ENCODE data around the gene MBP. TPM values are rescaled to one million over a fixed set of nuclear protein-coding genes. Genes with fewer than 3 reads are reported as not detected.

MBP gene
- total and polyA plus RNA-seq, 2 of the 4 experiments (the other 2 are of a cell fraction): 0.72 to 0.90 TPM

DNA sequence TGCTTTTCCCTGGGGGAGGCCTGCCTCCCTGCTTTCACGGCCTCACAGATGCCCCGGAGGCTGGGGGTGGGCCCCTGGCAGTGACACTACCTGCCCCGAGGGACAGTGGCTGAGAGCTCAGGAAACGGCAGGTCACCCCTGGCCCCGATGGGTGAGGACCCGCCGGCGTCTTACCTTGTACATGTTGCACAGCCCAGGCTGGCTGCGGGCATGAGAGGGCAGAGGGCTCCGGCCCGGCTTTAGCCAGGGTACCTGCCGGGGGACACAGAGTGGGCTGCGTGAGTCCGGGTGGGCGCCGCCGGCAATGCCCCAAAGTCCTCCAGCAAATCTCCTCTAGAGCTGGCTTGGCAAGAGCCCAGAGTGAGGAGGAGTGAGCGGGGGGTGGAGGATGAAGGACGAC lies 122.9 kb downstream of the MBP start:
- no peak overlapping the region for H2BK120ac ChIP-seq (ENCODE audit: low read depth, low read length)
- ATAC-seq (ENCODE audit: low read depth) (no peak), DNase-seq (no peak)
- no peak overlapping the region for H2AK9ac ChIP-seq (replicated peaks; ENCODE audit: low read depth, low read length, poor library complexity)
- no peak overlapping the region for H3K56ac ChIP-seq (ENCODE audit: extremely low read depth, insufficient read depth, low read length)
- H2BK5ac ChIP-seq (ENCODE audit: low read depth, low read length, poor library complexity, severe bottlenecking): no peak overlapping the region
- no TSS peak for BruUV-seq (replicated peaks)
- no peak overlapping the region for H3K14ac ChIP-seq (replicated peaks; ENCODE audit: low read depth, low read length)
- ChIA-PET POLR2A (ENCODE audit: unreplicated experiment) (no interaction called here), CTCF (no interaction called here)
- H3K23ac ChIP-seq (ENCODE audit: low read depth, low read length): no peak overlapping the region
- H3K9me3 ChIP-seq (ENCODE audit: control insufficient read depth, insufficient read depth, low read length): no peaks in the 10 kb centered on the region
- no peak overlapping the region for H2BK20ac ChIP-seq (ENCODE audit: low read depth, low read length)
- 66% methylated on average over 9 of the region's 19 CpGs; no CpG with 5 or more reads in 1 of the 2 experiments for WGBS, 2 experiments (ENCODE audit: extremely low coverage in 2 of 2, insufficient read length in 1 of 2)
- no peak overlapping the region for H3K18ac ChIP-seq (ENCODE audit: low read depth, low read length)
- no peak overlapping the region for H3K27ac ChIP-seq (ENCODE audit: insufficient read depth, low read length)
- H3K79me1 ChIP-seq (ENCODE audit: low read depth in 1 of 2, low read length in 2 of 2): no peaks in the 10 kb centered on the region
- no peaks in the 10 kb centered on the region for H3K36me3 ChIP-seq (ENCODE audit: control insufficient read depth, insufficient read depth, low read length)
- no peak overlapping the region for H4K8ac ChIP-seq (ENCODE audit: low read depth in 2 of 2, low read length in 2 of 2)
- no peak overlapping the region for H4K5ac ChIP-seq (ENCODE audit: low read depth, low read length)
- no peak overlapping the region for H2AK5ac ChIP-seq (ENCODE audit: low read depth, low read length)
- peaks cover 7% of the 10 kb centered on the region for H3K27me3 ChIP-seq (ENCODE audit: control insufficient read depth, insufficient read depth, low read length)
- H3K4me3 ChIP-seq (ENCODE audit: insufficient read depth, low read depth, low read length): no peak overlapping the region
- H4K20me1 ChIP-seq (ENCODE audit: insufficient read depth, low read length): no peaks in the 10 kb centered on the region
- no peak overlapping the region for H3K9ac ChIP-seq (ENCODE audit: low read depth, low read length)
- in situ Hi-C loops (cut with MboI; ENCODE audit: low sequenced_read_pairs): no loop called here
- no peak overlapping the region for H4K91ac ChIP-seq (ENCODE audit: insufficient read depth, low read depth, low read length)
- H3K4me2 ChIP-seq (ENCODE audit: low read depth, low read length): no peak overlapping the region
- H3K4ac ChIP-seq (ENCODE audit: low read depth, low read length): no peak overlapping the region
- no peak overlapping the region for H2BK15ac ChIP-seq (ENCODE audit: low read depth, low read length)
- intact Hi-C loops (cut with micrococcal nuclease): no loop called here
- dilution Hi-C loops (cut with HindIII; ENCODE audit: low sequenced_read_pairs, unreplicated experiment): no loop called here
- no peak overlapping the region for H2AFZ ChIP-seq (replicated peaks; ENCODE audit: low read length, poor library complexity)
- H3K9me1 ChIP-seq (ENCODE audit: insufficient read depth, low read length): no peaks in the 10 kb centered on the region
- TF ChIP-seq CHD1 (IDR thresholded peaks at IDR 0.05; ENCODE audit: low read depth, low read length): no peak
- TF ChIP-seq POLR2A (IDR thresholded peaks at IDR 0.05; ENCODE audit: low read depth, low read length): no peak
- no peak for TF ChIP-seq RFX5 (IDR thresholded peaks at IDR 0.05; ENCODE audit: low read depth, low read length)
- no peak for TF ChIP-seq SMC3 (IDR thresholded peaks at IDR 0.05; ENCODE audit: low read depth, low read length)
- TF ChIP-seq BHLHE40 (IDR thresholded peaks at IDR 0.05; ENCODE audit: low read depth, low read length): no peak
- no peak for TF ChIP-seq NFE2L2 (IDR thresholded peaks at IDR 0.05; ENCODE audit: low read depth, low read length)
- TF ChIP-seq CTCF (conservative IDR thresholded peaks at IDR 0.05; ENCODE audit: low read depth, low read length): no peak
- TF ChIP-seq, protein P1, sequence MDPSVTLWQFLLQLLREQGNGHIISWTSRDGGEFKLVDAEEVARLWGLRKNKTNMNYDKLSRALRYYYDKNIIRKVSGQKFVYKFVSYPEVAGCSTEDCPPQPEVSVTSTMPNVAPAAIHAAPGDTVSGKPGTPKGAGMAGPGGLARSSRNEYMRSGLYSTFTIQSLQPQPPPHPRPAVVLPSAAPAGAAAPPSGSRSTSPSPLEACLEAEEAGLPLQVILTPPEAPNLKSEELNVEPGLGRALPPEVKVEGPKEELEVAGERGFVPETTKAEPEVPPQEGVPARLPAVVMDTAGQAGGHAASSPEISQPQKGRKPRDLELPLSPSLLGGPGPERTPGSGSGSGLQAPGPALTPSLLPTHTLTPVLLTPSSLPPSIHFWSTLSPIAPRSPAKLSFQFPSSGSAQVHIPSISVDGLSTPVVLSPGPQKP (IDR thresholded peaks at IDR 0.05; ENCODE audit: borderline replicate concordance, low read depth, low read length): no peak
- TF ChIP-seq RCOR1 (IDR thresholded peaks at IDR 0.05; ENCODE audit: insufficient replicate concordance, low read length): no peak
- no peak for TF ChIP-seq RAD21 (IDR thresholded peaks at IDR 0.05; ENCODE audit: low read length)
- no peak for TF ChIP-seq MAZ (IDR thresholded peaks at IDR 0.05; ENCODE audit: borderline replicate concordance, low read depth, low read length)
- TF ChIP-seq MAFK (IDR thresholded peaks at IDR 0.05; ENCODE audit: low read depth, low read length): no peak
- TF ChIP-seq MXI1 (IDR thresholded peaks at IDR 0.05; ENCODE audit: borderline replicate concordance, low read depth, low read length): no peak
- no peak for TF ChIP-seq CEBPB (IDR thresholded peaks at IDR 0.05; ENCODE audit: low read depth, low read length)
- TF ChIP-seq FOS (IDR thresholded peaks at IDR 0.05; ENCODE audit: low read depth, low read length): no peak
- TF ChIP-seq USF2 (IDR thresholded peaks at IDR 0.05; ENCODE audit: low read depth, low read length): no peak
- H3K4me1 ChIP-seq (ENCODE audit: control insufficient read depth, insufficient read depth, low read length): no peaks in the 10 kb centered on the region; the same call in 1 of the 2 replicates

All from IMR-90 (cell line).